ENCODE measurements around the gene TECPR2.

TECPR2 gene

GRCh38 chr14:102509746-102510615 lies 147.2 kb downstream of the TECPR2 start, which contains the start of gene ANKRD9:
TSS of gene ANKRD9 (minus strand) at chr14:102509776. CDS start at chr14:102507889, 1,887 bp downstream.
- TF ChIP-seq SPI1 (IDR thresholded peaks at IDR 0.05; ENCODE audit: borderline replicate concordance, low read depth) (no peak), CTCF (IDR thresholded peaks at IDR 0.05; ENCODE audit: insufficient read depth, low read length) (no peak), REST (IDR thresholded peaks at IDR 0.05; ENCODE audit: insufficient replicate concordance, low read depth) (no peak), POLR2AphosphoS5 (IDR thresholded peaks at IDR 0.05; ENCODE audit: low read depth) (no peak), GABPA (IDR thresholded peaks at IDR 0.05; ENCODE audit: low read depth) (no peak)
- H3K27me3 ChIP-seq (ENCODE audit: insufficient read depth, poor library complexity, severe bottlenecking), result no peaks in the 10 kb centered on the region
- peak within 1 kb of the TSS; percentile 54 for H3K4me3 ChIP-seq (replicated peaks; ENCODE audit: insufficient read depth, low read length)
- peak within 1 kb of the TSS; percentile 51 for H3K27ac ChIP-seq (replicated peaks)
- peak; percentile 82 to 91 for DNase-seq (ENCODE audit: low read depth in 1 of 2, low spot score in 1 of 2)

DNA sequence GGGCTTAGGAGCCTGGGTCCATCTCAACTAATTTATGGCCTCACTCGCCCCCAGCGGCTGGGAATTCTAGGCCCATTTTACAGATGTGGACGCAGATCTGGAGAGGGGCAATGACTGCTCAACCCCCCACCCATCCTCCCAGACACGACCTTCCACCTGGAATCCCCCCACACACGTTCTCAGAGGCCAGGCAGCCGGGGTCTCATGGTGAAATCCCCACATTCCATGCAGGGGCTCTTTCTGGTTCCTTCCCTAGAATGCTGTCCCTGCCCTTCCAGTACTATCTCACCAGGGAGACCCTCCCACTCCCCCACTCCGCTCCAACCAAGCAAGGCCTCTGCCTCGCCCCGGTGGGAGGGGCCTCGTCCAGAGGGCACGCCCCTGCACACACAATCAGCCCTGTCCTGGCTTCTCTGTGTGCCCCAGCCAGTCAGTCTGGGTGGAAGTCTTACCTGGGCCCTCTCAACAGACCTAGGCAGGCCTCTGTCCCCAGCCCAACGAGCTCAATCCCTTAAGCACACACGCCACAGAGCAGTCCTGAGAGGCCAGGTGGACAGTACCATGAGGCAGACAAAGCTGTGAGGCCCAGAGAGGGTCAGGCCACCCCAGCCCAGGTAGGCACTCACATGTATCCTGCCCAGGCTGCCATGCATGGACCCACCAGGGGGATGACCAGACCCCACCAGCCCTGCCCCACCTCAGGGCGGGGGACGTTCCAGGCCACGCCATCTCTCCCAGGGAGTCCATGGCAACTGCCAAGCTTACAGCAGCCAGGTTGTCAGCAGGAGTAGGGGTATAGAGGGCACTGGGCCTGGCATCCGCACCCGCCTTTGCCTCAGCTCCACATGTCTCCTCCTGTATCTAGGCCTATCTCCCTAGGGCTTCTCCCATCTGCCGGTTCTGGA lies 148.1 kb downstream of the TECPR2 start:
- H3K27ac ChIP-seq (replicated peaks), result no peak overlapping the region
- no peaks in the 10 kb centered on the region for H3K27me3 ChIP-seq (ENCODE audit: insufficient read depth, poor library complexity, severe bottlenecking)
- TF ChIP-seq POLR2AphosphoS5 (IDR thresholded peaks at IDR 0.05; ENCODE audit: low read depth), result no peak
- no peak for TF ChIP-seq GABPA (IDR thresholded peaks at IDR 0.05; ENCODE audit: low read depth)
- no peak for TF ChIP-seq SPI1 (IDR thresholded peaks at IDR 0.05; ENCODE audit: borderline replicate concordance, low read depth)
- TF ChIP-seq CTCF (IDR thresholded peaks at IDR 0.05; ENCODE audit: insufficient read depth, low read length), result no peak
- TF ChIP-seq REST (IDR thresholded peaks at IDR 0.05; ENCODE audit: insufficient replicate concordance, low read depth), result no peak
- DNase-seq (ENCODE audit: low read depth in 1 of 2, low spot score in 1 of 2), result no peak
- H3K4me3 ChIP-seq (replicated peaks; ENCODE audit: insufficient read depth, low read length), result no peak overlapping the region

GRCh38 chr14:102511538-102511937 lies 148.8 kb downstream of the TECPR2 start:
- H3K27ac ChIP-seq (replicated peaks), result no peak overlapping the region
- TF ChIP-seq GABPA (IDR thresholded peaks at IDR 0.05; ENCODE audit: low read depth), result no peak
- no peak for TF ChIP-seq CTCF (IDR thresholded peaks at IDR 0.05; ENCODE audit: insufficient read depth, low read length)
- TF ChIP-seq SPI1 (IDR thresholded peaks at IDR 0.05; ENCODE audit: borderline replicate concordance, low read depth), result no peak
- TF ChIP-seq POLR2AphosphoS5 (IDR thresholded peaks at IDR 0.05; ENCODE audit: low read depth), result no peak
- TF ChIP-seq REST (IDR thresholded peaks at IDR 0.05; ENCODE audit: insufficient replicate concordance, low read depth), result no peak
- no peak for DNase-seq (ENCODE audit: low read depth in 1 of 2, low spot score in 1 of 2)
- no peak overlapping the region for H3K4me3 ChIP-seq (replicated peaks; ENCODE audit: insufficient read depth, low read length)
- H3K27me3 ChIP-seq (ENCODE audit: insufficient read depth, poor library complexity, severe bottlenecking), result no peaks in the 10 kb centered on the region
